BJ (cell line): ENCODE data around the gene ST3GAL3. TPM values are rescaled to one million over a fixed set of nuclear protein-coding genes. Genes with fewer than 3 reads are reported as not detected.

Experiments used
- CTCF ChIA-PET: fragments of 350-600 bp; formaldehyde crosslinking; extraction: SDS; loops from one replicate; lab custom pipeline; 2021; ENCODE audit warnings: antibody characterized with exemption, inconsistent platforms; lab: Yijun Ruan, JAX
- POLR2A ChIA-PET: fragments of 300-600 bp; sonication (Branson Sonifier 250); formaldehyde crosslinking; extraction: SDS; loops from one replicate; lab custom pipeline; 2021; ENCODE audit warnings: antibody characterized with exemption; lab: Charles Lee
- DNase-seq: peaks from one replicate; pipeline ENCODE4 v3.0.0-alpha.2; 2011; ENCODE audit warnings: low read depth
- H3K27me3 ChIP-seq: 2 replicates; pipeline ENCODE4 v1.6.0; 2011; ENCODE audit warnings: low read length; ENCODE audit not compliant: control insufficient read depth, insufficient read depth
- H3K36me3 ChIP-seq: 2 replicates; pipeline ENCODE4 v1.5.1; 2011; ENCODE audit warnings: low read length; ENCODE audit not compliant: control insufficient read depth, insufficient read depth
- H3K4me3 ChIP-seq: 2 replicates; pipeline ENCODE4 v1.5.1; 2011; ENCODE audit warnings: low read depth, mild to moderate bottlenecking, control low read depth, low read length
- CTCF ChIP-seq: IDR thresholded peaks from 2 replicates; pipeline ENCODE4 v1.5.1; 2011; ENCODE audit warnings: low read depth, mild to moderate bottlenecking, control low read depth, inconsistent platforms, low read length, moderate library complexity; ENCODE audit not compliant: insufficient read depth
- polyA plus RNA-seq: library from polyadenylated mRNA; depleted of rRNA; stranded (reverse); fragments of >200 nt; gene quantifications from 2 replicates; pipeline ENCODE4 v1.2.3, GENCODE V29; 2011

The ST3GAL3 gene
- polyA plus RNA-seq, 1 experiment, result 24.2 TPM

DNA sequence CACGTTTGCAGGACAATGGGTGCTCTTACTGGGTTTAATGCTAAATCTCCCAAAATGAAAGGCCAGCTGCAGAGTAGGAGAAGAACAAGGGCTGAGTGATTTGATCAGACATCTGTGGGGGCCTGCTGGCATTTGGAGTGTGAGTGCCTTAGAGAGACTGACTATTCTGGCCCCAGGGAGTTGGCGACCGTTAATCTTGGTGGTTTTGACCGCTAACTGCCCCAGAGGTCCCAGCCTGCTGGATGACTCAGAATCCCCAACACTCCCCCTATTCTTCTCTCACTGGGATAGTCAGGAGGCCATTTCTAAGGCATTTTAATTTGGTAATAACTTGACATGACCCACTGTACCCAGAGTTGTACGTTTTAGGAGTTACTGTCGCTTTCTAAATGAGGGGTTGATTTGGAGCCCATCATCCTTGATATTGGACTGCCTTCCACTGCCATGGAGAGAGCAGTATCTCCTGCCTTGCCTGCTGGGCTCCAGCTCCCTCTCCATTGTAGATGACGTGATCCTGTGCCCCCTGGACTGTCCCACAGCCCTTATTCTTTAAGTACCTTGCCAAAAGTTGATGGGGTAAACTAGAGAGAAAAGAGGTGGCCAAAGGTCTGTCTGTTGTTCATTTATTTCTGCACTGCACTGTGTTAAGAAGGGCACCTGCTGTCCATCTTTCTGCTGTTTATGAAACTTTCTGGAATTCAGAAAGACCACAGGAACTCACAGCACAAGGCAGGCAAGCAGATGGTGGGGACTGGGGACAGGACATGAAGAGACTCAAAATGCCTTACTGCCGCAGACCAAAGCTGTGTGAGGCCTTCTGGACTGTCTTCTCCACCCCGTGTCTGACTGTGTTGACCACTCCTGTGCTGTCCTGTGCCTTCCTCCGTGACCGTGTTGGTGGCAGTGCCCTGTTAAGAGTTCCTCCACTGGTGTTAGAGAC is 128.0 kb downstream of the ST3GAL3 start:
- H3K36me3 ChIP-seq, result peaks cover 3% of the 10 kb centered on the region; the same call in 1 of the 2 replicates
- peak; percentile 89 for DNase-seq
- ChIA-PET CTCF (interaction anchor here (1.2 to 2.7 kb wide), 3 partner anchors 72 to 99 kb away, joined by 3 to 11 read pairs (median 6); partner anchors contain the start of gene ARTN), POLR2A (no interaction called here)
- no peak overlapping the region for H3K4me3 ChIP-seq
- no peak for TF ChIP-seq CTCF
- H3K27me3 ChIP-seq, result no peaks in the 10 kb centered on the region

GRCh38 chr1:43836267-43836951 is 129.1 kb downstream of the ST3GAL3 start:
- no peak for DNase-seq
- TF ChIP-seq CTCF, result no peak
- ChIA-PET CTCF (interaction anchor here (2.7 kb wide), 1 partner anchor 98 kb away, joined by 6 read pairs; no protein-coding TSS in a partner anchor), POLR2A (no interaction called here)
- Histone ChIP-seq H3K36me3 (peaks cover 3% of the 10 kb centered on the region; the same call in 1 of the 2 replicates), H3K27me3 (no peaks in the 10 kb centered on the region), H3K4me3 (no peak overlapping the region)

DNA sequence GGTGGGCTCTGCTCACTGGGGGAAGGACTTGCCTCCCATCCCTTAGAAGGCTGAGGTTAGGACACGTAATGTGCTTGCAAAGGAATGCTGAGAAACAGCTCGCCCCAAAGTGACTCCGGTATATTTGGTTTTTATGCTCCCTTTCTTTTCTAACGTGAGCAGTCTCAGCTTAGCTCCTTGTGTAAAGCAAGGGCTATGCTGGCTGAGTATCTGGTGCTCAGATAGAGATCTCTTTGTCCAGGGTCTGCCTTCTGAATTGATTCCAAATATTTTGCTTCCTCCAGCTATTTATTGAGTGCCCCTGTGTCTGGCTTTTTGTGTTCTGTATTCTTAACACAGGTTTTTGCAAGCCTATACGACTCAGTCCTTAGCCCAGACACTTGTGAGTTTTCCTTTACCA is 131.7 kb downstream of the ST3GAL3 start:
- peaks cover 3% of the 10 kb centered on the region; the same call in 1 of the 2 replicates for H3K36me3 ChIP-seq
- ChIA-PET POLR2A (no interaction called here), CTCF (no interaction called here)
- H3K4me3 ChIP-seq, result no peak overlapping the region
- DNase-seq, result no peak
- TF ChIP-seq CTCF, result no peak
- H3K27me3 ChIP-seq, result no peaks in the 10 kb centered on the region

- no peaks in the 10 kb centered on the region for H3K27me3 ChIP-seq
- no peak for DNase-seq
- ChIA-PET CTCF (no interaction called here), POLR2A (no interaction called here)
- H3K4me3 ChIP-seq, result no peak overlapping the region
- no peak for TF ChIP-seq CTCF
- H3K36me3 ChIP-seq, result peaks cover 3% of the 10 kb centered on the region; the same call in 1 of the 2 replicates
These were observed 134.2 kb downstream of the ST3GAL3 start for GRCh38 chr1:43841321-43842174.
